HUDEP-2 (cell line): Measurements from ENCODE around the gene AK4.
A peak's percentile ranks its signal among the peaks of the same experiment; 100 is the strongest.
"Not testable (repeated sequence)": the region's sequence is repeated elsewhere in the genome, so short reads cannot be mapped to it uniquely, and the experiment has no call there.

Experiments
- DNase-seq, 76 experiments: peaks; one replicate each; lab custom pipeline; 2025; ENCODE audit not compliant: unreplicated experiment in 76 of 76; lab: John Stamatoyannopoulos, UW

The AK4 gene

GRCh38 chr1:65148178-65148547, at the start of gene AK4:
Gene AK4 (plus strand): TSS chr1:65148203. CDS start chr1:65148408, 205 bp downstream.
- not testable (repeated sequence) for DNase-seq

- no peak for DNase-seq
Observed at GRCh38 chr1:65103807-65104206, 44.2 kb upstream of the AK4 start.

- no peak for DNase-seq
Observed at GRCh38 chr1:65104854-65105534, 43.0 kb upstream of the AK4 start.

DNA sequence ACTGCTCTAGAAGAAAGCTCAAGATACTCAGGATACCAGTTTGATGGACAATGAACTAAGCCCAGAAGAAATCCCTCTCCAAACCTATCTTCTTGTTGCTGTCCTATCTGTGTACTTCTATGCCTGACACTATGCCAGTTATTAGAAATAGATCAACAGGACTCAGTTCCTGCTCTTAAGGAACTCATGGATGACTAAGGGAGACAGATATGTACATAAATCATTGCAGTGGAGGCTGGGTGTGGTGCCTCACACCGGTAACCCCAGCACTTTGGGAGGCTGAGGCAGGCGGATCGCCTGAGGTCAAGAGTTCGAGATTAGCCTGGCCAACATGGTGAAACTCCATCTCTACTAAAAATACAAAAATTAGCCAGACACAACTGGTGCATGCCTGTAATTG, 42.4 kb upstream of the AK4 start:
- DNase-seq = no peak

DNA sequence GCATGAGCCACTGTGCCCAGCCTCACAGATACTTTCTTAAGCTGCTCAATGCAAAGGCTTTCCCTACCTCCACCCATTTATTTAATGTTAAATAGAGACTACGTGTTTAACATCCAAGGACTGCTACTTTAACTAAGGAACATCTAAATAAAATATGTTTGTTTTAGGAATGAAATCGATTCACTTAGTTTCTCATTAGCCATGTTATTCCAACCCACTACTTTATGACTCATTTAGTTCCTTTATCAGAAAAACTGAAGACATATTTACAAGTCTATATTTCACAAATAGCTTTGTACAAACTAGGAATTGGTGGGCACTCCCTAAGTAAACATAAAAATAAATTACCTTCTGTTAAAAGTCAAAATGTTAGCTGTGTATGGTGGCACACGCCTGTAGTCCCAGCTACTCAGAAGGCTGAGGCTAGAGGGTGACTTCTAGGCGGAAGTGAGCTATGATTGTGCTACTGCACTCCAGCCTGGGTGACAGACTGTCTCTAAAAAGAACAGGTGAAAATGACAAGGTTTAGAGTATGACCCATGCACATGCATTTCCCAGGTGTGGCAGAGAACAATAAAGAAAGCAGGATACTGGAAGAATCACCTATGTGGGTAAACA, 39.9 kb upstream of the AK4 start:
- DNase-seq = no peak

- no peak for DNase-seq
Observed at GRCh38 chr1:65109487-65109886, 38.5 kb upstream of the AK4 start.

GRCh38 chr1:65112811-65113210, 35.2 kb upstream of the AK4 start:
- no peak for DNase-seq

DNA sequence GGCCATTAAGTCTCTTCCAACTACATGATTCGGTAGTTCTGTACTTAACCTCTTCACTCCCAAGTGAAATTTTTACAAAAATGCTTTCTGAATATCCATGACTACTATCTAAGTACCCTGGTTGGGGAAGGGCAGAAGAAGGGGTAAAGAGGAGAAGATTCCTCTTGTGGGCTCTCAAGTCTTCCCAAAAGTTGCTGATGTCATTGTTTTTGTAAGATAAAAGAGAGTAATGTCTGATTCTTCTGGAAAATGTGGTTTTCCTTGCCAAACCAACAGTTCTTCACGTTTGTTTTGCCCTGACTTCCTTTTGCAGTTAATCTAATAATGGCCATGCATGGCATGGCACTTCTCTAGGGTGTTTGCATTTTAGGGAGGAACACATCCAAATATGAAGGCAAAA, 34.7 kb upstream of the AK4 start:
- DNase-seq = no peak

- no peak for DNase-seq
Observed at GRCh38 chr1:65114322-65114721, 33.7 kb upstream of the AK4 start.

DNA sequence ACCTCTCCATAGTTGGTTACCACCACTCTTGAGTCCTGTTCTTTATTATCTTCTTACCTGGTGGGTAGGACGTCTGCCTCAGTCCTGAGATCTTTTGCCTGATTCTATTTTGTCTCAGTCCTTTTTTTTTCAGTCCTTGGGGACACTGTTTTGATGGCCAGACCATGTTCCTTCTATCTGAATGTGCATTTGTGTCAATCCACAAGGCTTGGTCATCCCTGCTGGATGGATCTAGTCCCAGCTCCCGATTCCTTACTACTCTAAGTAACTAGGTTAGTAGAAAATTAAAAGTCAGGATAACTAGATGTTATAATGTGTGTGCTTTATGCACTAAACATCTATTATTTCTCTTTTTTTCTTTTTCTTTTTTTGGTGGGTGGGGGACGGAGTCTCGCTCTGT, 28.1 kb upstream of the AK4 start:
- no peak for DNase-seq

- DNase-seq = not testable (repeated sequence)
Observed at GRCh38 chr1:65129104-65129503, 18.9 kb upstream of the AK4 start.

GRCh38 chr1:65138524-65138923, 9.5 kb upstream of the AK4 start:
- no peak for DNase-seq

- DNase-seq = not testable (repeated sequence)
Observed at GRCh38 chr1:65139793-65140192, 8.2 kb upstream of the AK4 start.

DNA sequence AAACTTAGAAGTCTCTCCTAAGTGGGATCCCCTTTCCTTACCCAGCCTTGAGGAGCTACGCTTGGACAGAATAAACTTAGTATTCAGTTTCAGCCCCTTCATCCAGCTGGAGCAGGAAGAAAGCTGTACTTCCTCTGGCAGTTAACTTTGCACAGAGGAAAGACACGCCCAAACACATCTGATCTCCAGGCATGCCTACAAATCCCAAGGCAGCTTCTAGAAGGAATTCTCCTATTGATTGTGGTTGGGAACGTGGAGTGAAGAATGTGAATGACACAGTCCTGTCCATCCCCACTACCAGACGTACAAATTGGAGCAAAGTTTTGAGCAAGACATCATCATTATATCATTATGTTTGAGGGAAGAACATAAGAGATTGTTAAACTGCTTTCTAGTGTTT, 6.6 kb upstream of the AK4 start:
- DNase-seq = no peak

- DNase-seq = no peak
Observed at GRCh38 chr1:65141918-65142317, 6.1 kb upstream of the AK4 start.

GRCh38 chr1:65143112-65143658, 4.8 kb upstream of the AK4 start:
- not testable (repeated sequence) for DNase-seq

- no peak for DNase-seq
Observed at GRCh38 chr1:65146908-65147423, 1.0 kb upstream of the AK4 start.

DNA sequence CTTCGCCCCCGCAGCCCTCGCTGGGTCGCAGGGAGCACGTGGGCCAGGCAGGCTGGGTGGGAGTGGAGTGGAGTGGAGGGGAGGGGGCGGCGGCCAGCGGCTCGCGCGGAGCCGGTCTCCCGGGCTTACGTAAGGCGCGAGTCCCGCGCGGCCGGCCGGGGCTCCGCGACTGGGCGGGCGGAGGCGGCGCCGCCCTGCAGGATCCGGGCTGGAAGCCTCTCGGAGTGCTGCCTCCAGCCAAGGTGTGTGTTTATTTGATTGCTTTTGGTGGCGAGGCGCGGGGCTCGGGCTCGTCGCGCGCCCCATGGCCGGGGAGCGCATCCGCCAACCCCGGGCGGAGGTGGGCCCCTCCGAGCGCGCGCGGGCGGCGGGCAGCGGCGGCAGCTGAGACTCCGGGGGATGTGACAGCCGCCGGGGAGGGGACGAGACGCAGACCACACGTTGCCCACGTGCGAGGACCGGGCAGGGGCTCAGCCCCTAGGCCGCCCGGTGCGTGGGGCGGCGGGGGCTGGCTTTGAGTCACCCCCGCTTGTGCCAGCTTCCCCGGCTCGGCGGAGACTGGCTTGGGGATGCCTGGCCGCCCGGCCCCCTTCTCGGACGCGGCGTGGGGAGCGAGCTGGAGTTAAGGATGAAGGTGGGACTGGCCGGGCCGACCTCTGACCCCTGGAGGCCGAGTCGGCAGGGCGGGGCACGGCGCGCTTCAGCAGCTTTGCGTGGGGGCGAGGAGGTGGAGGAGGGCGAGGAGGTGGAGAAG, 402 bp upstream of the AK4 start:
- peak in 44 of 76 experiments; percentile 2 to 55 (median 30) for DNase-seq

- DNase-seq = peak in 62 of 76 experiments; percentile 7 to 70 (median 35)
Observed at GRCh38 chr1:65148548-65149350, 746 bp downstream of the AK4 start.

DNA sequence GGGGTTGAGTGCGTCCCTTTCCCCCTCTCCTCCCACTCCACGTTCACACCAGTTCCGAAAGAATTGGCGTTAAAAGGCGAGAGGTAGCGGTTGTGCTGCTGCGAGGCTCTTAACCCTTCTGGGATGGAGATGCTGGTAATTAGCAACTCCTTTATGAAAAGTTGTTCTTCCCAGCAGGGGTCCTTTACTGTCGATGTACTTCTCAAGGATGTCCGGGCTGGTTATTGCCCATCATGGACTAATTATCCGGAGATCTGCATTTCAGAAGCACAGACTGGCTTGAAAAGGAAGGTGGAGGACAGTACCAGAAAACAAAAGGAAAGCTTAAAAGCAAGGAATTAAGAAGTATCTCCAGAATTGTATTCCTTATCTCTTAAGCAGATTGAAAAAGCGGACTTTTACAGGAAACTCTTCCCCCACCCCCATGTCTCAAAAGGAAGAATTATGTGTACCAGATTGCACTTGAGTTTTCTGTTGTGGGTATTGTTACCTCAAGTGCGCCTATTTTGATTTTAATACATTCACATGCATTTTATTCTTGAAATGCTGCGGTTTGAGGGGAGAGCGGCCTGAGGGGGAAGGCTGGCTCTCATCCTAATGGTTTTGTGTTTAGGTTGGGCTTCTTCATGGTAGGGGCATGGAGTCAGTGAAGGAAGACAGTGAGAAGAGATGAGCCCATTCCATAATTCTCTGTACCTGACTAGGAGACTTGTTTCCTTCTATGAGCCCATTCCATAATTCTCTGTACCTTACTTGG, 1.5 kb downstream of the AK4 start:
- no peak for DNase-seq
